CMK (cell line): ENCODE results near the gene UVRAG.
"Not testable (repeated sequence)": the region's sequence is repeated elsewhere in the genome, so short reads cannot be mapped to it uniquely, and the experiment has no call there.

Experiments
- DNase-seq: peaks from one replicate; pipeline ENCODE4 v3.0.0-alpha.2; 2010; ENCODE audit warnings: low read depth

The UVRAG gene

GRCh38 chr11:75879737-75880136, 64.7 kb downstream of the UVRAG start:
- no peak for DNase-seq

GRCh38 chr11:75880343-75880742, 65.3 kb downstream of the UVRAG start:
- DNase-seq, result not testable (repeated sequence)

- DNase-seq, result no peak
These were observed 69.3 kb downstream of the UVRAG start for GRCh38 chr11:75884321-75884720.

- DNase-seq, result no peak
These were observed 73.4 kb downstream of the UVRAG start for GRCh38 chr11:75888416-75888815.

- no peak for DNase-seq
These were observed 77.1 kb downstream of the UVRAG start for GRCh38 chr11:75891947-75892739.

- DNase-seq, result no peak
These were observed 78.2 kb downstream of the UVRAG start for GRCh38 chr11:75893251-75893650.

- DNase-seq, result no peak
These were observed 79.1 kb downstream of the UVRAG start for GRCh38 chr11:75894036-75894585.

- DNase-seq, result no peak
These were observed 81.9 kb downstream of the UVRAG start for GRCh38 chr11:75896843-75897419.

GRCh38 chr11:75898871-75899270, 83.9 kb downstream of the UVRAG start:
- DNase-seq, result no peak

- DNase-seq, result no peak
These were observed 84.8 kb downstream of the UVRAG start for GRCh38 chr11:75899806-75900205.

GRCh38 chr11:75900848-75901247, 85.8 kb downstream of the UVRAG start:
- DNase-seq, result no peak

GRCh38 chr11:75902631-75903030, 87.6 kb downstream of the UVRAG start:
- DNase-seq, result no peak

- no peak for DNase-seq
These were observed 88.3 kb downstream of the UVRAG start for GRCh38 chr11:75903276-75903675.

- DNase-seq, result no peak
These were observed 90.4 kb downstream of the UVRAG start for GRCh38 chr11:75905434-75905833.

- no peak for DNase-seq
These were observed 93.0 kb downstream of the UVRAG start for GRCh38 chr11:75907906-75908527.

GRCh38 chr11:75910426-75911145, 95.6 kb downstream of the UVRAG start:
- DNase-seq, result no peak

GRCh38 chr11:75911459-75911858, 96.4 kb downstream of the UVRAG start:
- DNase-seq, result no peak

GRCh38 chr11:75913984-75914383, 99.0 kb downstream of the UVRAG start:
- DNase-seq, result no peak

GRCh38 chr11:75916882-75917281, 101.9 kb downstream of the UVRAG start:
- DNase-seq, result no peak

GRCh38 chr11:75918331-75918730, 103.3 kb downstream of the UVRAG start:
- no peak for DNase-seq

- DNase-seq, result no peak
These were observed 104.5 kb downstream of the UVRAG start for GRCh38 chr11:75919525-75919924.

GRCh38 chr11:75920848-75921247, 105.8 kb downstream of the UVRAG start:
- DNase-seq, result no peak
